SK-N-MC (cell line): ENCODE data around the gene DNAJC16.
"Not testable (repeated sequence)": the region's sequence is repeated elsewhere in the genome, so short reads cannot be mapped to it uniquely, and the experiment has no call there.

ENCODE experiments used
- DNase-seq: peaks from one replicate; pipeline ENCODE4 v3.0.0-alpha.2; 2011; ENCODE audit warnings: low read depth, low spot score
- H3K27ac ChIP-seq: fragments of 200-600 bp; sonication (generic); 2 replicates; pipeline ENCODE4 v1.5.1; 2016; ENCODE audit warnings: mixed run types
- H3K36me3 ChIP-seq: fragments of 200-600 bp; sonication (generic); 2 replicates; pipeline ENCODE4 v1.6.1; 2017; ENCODE audit warnings: antibody characterized with exemption, low read length, mixed read lengths; ENCODE audit not compliant: insufficient read depth
- H3K4me3 ChIP-seq: fragments of 200-600 bp; sonication (generic); 2 replicates; pipeline ENCODE4 v1.5.1; 2016
- H3K9ac ChIP-seq: fragments of 200-600 bp; sonication (generic); 2 replicates; pipeline ENCODE4 v1.8.0; 2017; ENCODE audit warnings: mixed run types, mixed read lengths; ENCODE audit not compliant: insufficient read length
- H3K9me3 ChIP-seq: fragments of 200-600 bp; sonication (generic); 2 replicates; pipeline ENCODE4 v1.6.1; 2017; ENCODE audit warnings: low read depth, mild to moderate bottlenecking, antibody characterized with exemption, low read length, moderate library complexity, mixed read lengths
- EZH2 ChIP-seq: fragments of 200-600 bp; sonication (generic); IDR thresholded peaks from one replicate; pipeline ENCODE4 v1.6.1; 2017; ENCODE audit warnings: antibody characterized with exemption
- FOXP2 ChIP-seq: optimal IDR thresholded peaks from 2 replicates; pipeline ENCODE3; 2011; ENCODE audit warnings: mild to moderate bottlenecking, moderate library complexity; ENCODE audit not compliant: insufficient read depth; ENCODE audit errors: extremely low read length, control extremely low read depth
- POLR2AphosphoS5 ChIP-seq: IDR thresholded peaks from 2 replicates; pipeline ENCODE4 v1.6.1; 2012; ENCODE audit warnings: mild to moderate bottlenecking, low read depth, low read length, borderline replicate concordance

Gene DNAJC16

GRCh38 chr1:15506831-15507230, 19.8 kb upstream of the DNAJC16 start:
- no peak for DNase-seq
- Histone ChIP-seq H3K9ac (no peak overlapping the region), H3K36me3 (no peaks in the 10 kb centered on the region), H3K27ac (no peak overlapping the region), H3K4me3 (no peak overlapping the region), H3K9me3 (no peaks in the 10 kb centered on the region)
- no peak for TF ChIP-seq FOXP2
- no peak for TF ChIP-seq POLR2AphosphoS5
- no peak for TF ChIP-seq EZH2

- Histone ChIP-seq H3K27ac (no peak overlapping the region), H3K36me3 (no peaks in the 10 kb centered on the region), H3K9me3 (no peaks in the 10 kb centered on the region), H3K4me3 (no peak overlapping the region), H3K9ac (no peak overlapping the region)
- DNase-seq, result no peak
- TF ChIP-seq FOXP2 (no peak), POLR2AphosphoS5 (no peak), EZH2 (no peak)
These were observed 19.4 kb upstream of the DNAJC16 start for GRCh38 chr1:15507278-15507677.

GRCh38 chr1:15508700-15509487, 17.8 kb upstream of the DNAJC16 start:
- Histone ChIP-seq H3K36me3 (no peaks in the 10 kb centered on the region), H3K4me3 (no peak overlapping the region), H3K9me3 (no peaks in the 10 kb centered on the region), H3K27ac (no peak overlapping the region), H3K9ac (no peak overlapping the region)
- no peak for DNase-seq
- TF ChIP-seq EZH2 (no peak), POLR2AphosphoS5 (no peak), FOXP2 (no peak)

GRCh38 chr1:15509586-15509985, 17.1 kb upstream of the DNAJC16 start:
- Histone ChIP-seq H3K27ac (no peak overlapping the region), H3K9me3 (no peaks in the 10 kb centered on the region), H3K36me3 (no peaks in the 10 kb centered on the region), H3K4me3 (no peak overlapping the region), H3K9ac (no peak overlapping the region)
- TF ChIP-seq POLR2AphosphoS5, result no peak
- no peak for TF ChIP-seq EZH2
- no peak for TF ChIP-seq FOXP2
- no peak for DNase-seq

GRCh38 chr1:15510611-15511405, 15.8 kb upstream of the DNAJC16 start:
- Histone ChIP-seq H3K9me3 (no peaks in the 10 kb centered on the region), H3K36me3 (no peaks in the 10 kb centered on the region), H3K27ac (no peak overlapping the region), H3K4me3 (no peak overlapping the region), H3K9ac (no peak overlapping the region)
- DNase-seq, result no peak
- TF ChIP-seq POLR2AphosphoS5 (no peak), FOXP2 (no peak), EZH2 (no peak)

GRCh38 chr1:15513192-15513591, 13.5 kb upstream of the DNAJC16 start:
- H3K4me3 ChIP-seq, result no peak overlapping the region
- no peaks in the 10 kb centered on the region for H3K9me3 ChIP-seq
- no peak overlapping the region for H3K9ac ChIP-seq
- H3K27ac ChIP-seq, result no peak overlapping the region
- TF ChIP-seq POLR2AphosphoS5 (no peak), EZH2 (no peak), FOXP2 (no peak)
- DNase-seq, result no peak
- no peaks in the 10 kb centered on the region for H3K36me3 ChIP-seq

GRCh38 chr1:15513919-15514318, 12.7 kb upstream of the DNAJC16 start:
- Histone ChIP-seq H3K4me3 (no peak overlapping the region), H3K9ac (no peak overlapping the region), H3K36me3 (no peaks in the 10 kb centered on the region), H3K27ac (no peak overlapping the region), H3K9me3 (no peaks in the 10 kb centered on the region)
- no peak for TF ChIP-seq EZH2
- no peak for TF ChIP-seq POLR2AphosphoS5
- TF ChIP-seq FOXP2, result no peak
- DNase-seq, result no peak

GRCh38 chr1:15514557-15514956, 12.1 kb upstream of the DNAJC16 start:
- not testable (repeated sequence) for H3K9ac ChIP-seq, H3K4me3 ChIP-seq, H3K27ac ChIP-seq, H3K36me3 ChIP-seq, DNase-seq, H3K9me3 ChIP-seq
